GM23248 (cell line): ENCODE results near the gene WASF2. TPM values are rescaled to one million over a fixed set of nuclear protein-coding genes. Genes with fewer than 3 reads are reported as not detected.

ENCODE experiments used
- DNase-seq: peaks from one replicate; pipeline ENCODE4 v3.0.0-alpha.2; 2015
- H2AFZ ChIP-seq: fragments of 200-600 bp; sonication (generic); 2 replicates; pipeline ENCODE4 v1.6.1; 2016; ENCODE audit warnings: antibody characterized with exemption
- H3F3A ChIP-seq: fragments of 200-600 bp; sonication (generic); 2 replicates; pipeline ENCODE4 v1.6.1; 2016; ENCODE audit warnings: mild to moderate bottlenecking, antibody characterized with exemption, mixed run types; ENCODE audit not compliant: insufficient read depth
- H3K27ac ChIP-seq: fragments of 200-600 bp; sonication (generic); 2 replicates; pipeline ENCODE4 v1.5.1; 2016; ENCODE audit warnings: mild to moderate bottlenecking
- H3K27me3 ChIP-seq: fragments of 200-600 bp; sonication (generic); replicated peaks from 2 replicates; pipeline ENCODE4 v1.6.1; 2016; ENCODE audit warnings: mild to moderate bottlenecking; ENCODE audit not compliant: insufficient read depth
- H3K36me3 ChIP-seq: fragments of 200-600 bp; sonication (generic); 2 replicates; pipeline ENCODE4 v1.6.1; 2016; ENCODE audit warnings: low read depth, mild to moderate bottlenecking
- H3K4me1 ChIP-seq: fragments of 200-600 bp; sonication (generic); 2 replicates; pipeline ENCODE4 v1.6.1; 2016; ENCODE audit warnings: mild to moderate bottlenecking; ENCODE audit not compliant: insufficient read depth
- H3K4me2 ChIP-seq: fragments of 200-600 bp; sonication (generic); one replicate; pipeline ENCODE4 v1.6.1; 2016; ENCODE audit warnings: mild to moderate bottlenecking; ENCODE audit not compliant: unreplicated experiment
- H3K4me3 ChIP-seq: fragments of 200-600 bp; sonication (generic); 2 replicates; pipeline ENCODE4 v1.5.1; 2016; ENCODE audit warnings: mild to moderate bottlenecking
- H3K79me2 ChIP-seq: fragments of 200-600 bp; sonication (generic); 2 replicates; pipeline ENCODE4 v1.6.1; 2016; ENCODE audit warnings: mild to moderate bottlenecking; ENCODE audit not compliant: insufficient read depth
- H3K9ac ChIP-seq: fragments of 200-600 bp; sonication (generic); 2 replicates; pipeline ENCODE4 v1.6.1; 2016; ENCODE audit warnings: mild to moderate bottlenecking
- H3K9me2 ChIP-seq: fragments of 200-600 bp; sonication (generic); 2 replicates; pipeline ENCODE4 v1.6.1; 2016; ENCODE audit warnings: mixed run types, mild to moderate bottlenecking, moderate library complexity; ENCODE audit not compliant: insufficient read depth
- H3K9me3 ChIP-seq: fragments of 200-600 bp; sonication (generic); one replicate; pipeline ENCODE4 v1.6.1; 2017; ENCODE audit warnings: low read depth
- H4K20me1 ChIP-seq: fragments of 200-600 bp; sonication (generic); 2 replicates; pipeline ENCODE4 v1.6.0; 2016; ENCODE audit not compliant: insufficient read depth
- EZH2 ChIP-seq: fragments of 200-600 bp; sonication (generic); IDR thresholded peaks from 2 replicates; pipeline ENCODE4 v1.6.1; 2018; ENCODE audit warnings: antibody characterized with exemption, mild to moderate bottlenecking; ENCODE audit not compliant: insufficient read depth, poor library complexity, severe bottlenecking
- EZH2phosphoT487 ChIP-seq: fragments of 200-600 bp; sonication (generic); IDR thresholded peaks from 2 replicates; pipeline ENCODE4 v1.6.1; 2018; ENCODE audit warnings: antibody characterized with exemption, moderate library complexity, mild to moderate bottlenecking, low read depth; ENCODE audit not compliant: insufficient read depth
- WGBS, 2 experiments: methylation state at CpG; one replicate each; pipeline ENCODE4 v1.1.6; 2015 to 2017; ENCODE audit warnings: low lambda C conversion rate in 2 of 2, low coverage in 1 of 2; ENCODE audit errors: missing lambda C conversion rate in 2 of 2; 5-methylcytosine and 5-hydroxymethylcytosine counted together
- in situ Hi-C: fragments of 300-500 bp; cut with MboI; formaldehyde crosslinking; loops from 2 replicates; pipeline ENCODE4 v1.15.0; 2020
- polyA plus RNA-seq: library from polyadenylated mRNA; unstranded; fragments of >200 nt; fragmentation: Nextera tagmentation; extraction: Ambion mirVana; gene quantifications from 2 replicates; pipeline ENCODE4 v1.2.1, GENCODE V29; 2016
- total RNA-seq: library from RNA; depleted of rRNA; stranded (reverse); fragments of >200 nt; shearing (Covaris generic); gene quantifications from 2 replicates; pipeline ENCODE4 v1.2.3, GENCODE V29; 2014

WASF2 gene
- total and polyA plus RNA-seq, 2 experiments from 2014 or later = 19.3 to 118 TPM

DNA sequence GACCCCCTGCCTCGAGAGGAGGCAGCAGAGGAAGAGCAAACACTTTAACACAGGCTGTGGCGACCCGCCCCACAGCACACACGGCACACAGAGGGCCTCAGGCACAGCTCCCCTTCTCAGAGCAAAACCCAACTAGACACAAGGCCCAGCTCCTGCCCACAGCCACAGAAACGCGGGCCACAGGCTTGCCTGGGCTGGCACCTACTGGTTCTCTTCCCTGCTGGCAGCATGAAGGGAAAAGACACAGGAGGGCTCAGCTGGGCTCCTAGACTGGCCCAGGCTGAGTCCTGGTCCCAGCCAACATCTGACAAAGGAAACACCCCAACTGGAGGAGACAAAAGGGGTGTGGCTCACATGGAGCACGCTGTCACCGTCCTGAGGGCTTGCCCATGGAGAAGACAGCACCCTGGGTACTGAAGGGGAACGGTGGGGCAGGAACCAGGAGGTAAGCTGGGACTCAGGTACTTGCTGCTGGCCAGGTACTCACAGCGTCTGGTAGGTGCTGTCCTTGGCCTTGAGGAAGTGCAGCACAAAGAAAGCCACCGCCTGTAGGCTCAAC is 110.3 kb downstream of the WASF2 start:
- H3K4me1 ChIP-seq = no peaks in the 10 kb centered on the region
- in situ Hi-C loops = no loop called here

GRCh38 chr1:27377760-27378495 is 112.0 kb downstream of the WASF2 start:
- 81 to 82% methylated on average over 11 to 12 of the region's 12 CpGs for WGBS, 2 experiments
- H3K36me3 ChIP-seq = no peaks in the 10 kb centered on the region
- H3K9me2 ChIP-seq = no peaks in the 10 kb centered on the region
- no peaks in the 10 kb centered on the region for H3F3A ChIP-seq
- H3K9ac ChIP-seq = no peak overlapping the region
- H3K9me3 ChIP-seq = no peaks in the 10 kb centered on the region
- H4K20me1 ChIP-seq = no peaks in the 10 kb centered on the region
- TF ChIP-seq EZH2phosphoT487 (no peak), EZH2 (no peak)
- no peak overlapping the region for H3K4me2 ChIP-seq
- H3K4me1 ChIP-seq = no peaks in the 10 kb centered on the region
- in situ Hi-C loops = no loop called here
- H3K27ac ChIP-seq = no peak overlapping the region
- no peak overlapping the region for H3K4me3 ChIP-seq
- H3K27me3 ChIP-seq = no peaks in the 10 kb centered on the region
- no peak overlapping the region for H2AFZ ChIP-seq
- no peak for DNase-seq
- no peaks in the 10 kb centered on the region for H3K79me2 ChIP-seq

More for the DNA sequence above, 110.3 kb downstream of the WASF2 start:
- H3K4me2 ChIP-seq = no peak overlapping the region
- no peak overlapping the region for H3K4me3 ChIP-seq
- no peak for TF ChIP-seq EZH2phosphoT487
- TF ChIP-seq EZH2 = no peak
- H2AFZ ChIP-seq = no peak overlapping the region
- H3K9me2 ChIP-seq = no peaks in the 10 kb centered on the region
- H3K79me2 ChIP-seq = no peaks in the 10 kb centered on the region
- H3K27ac ChIP-seq = no peak overlapping the region
- no peaks in the 10 kb centered on the region for H3K9me3 ChIP-seq
- WGBS, 2 experiments = 50 to 56% methylated on average over 9 to 11 of the region's 11 CpGs
- H4K20me1 ChIP-seq = no peaks in the 10 kb centered on the region
- H3K27me3 ChIP-seq = no peaks in the 10 kb centered on the region
- no peak overlapping the region for H3K9ac ChIP-seq
- H3K36me3 ChIP-seq = no peaks in the 10 kb centered on the region
- no peaks in the 10 kb centered on the region for H3F3A ChIP-seq
- no peak for DNase-seq

- no peak within 1 kb of the TSS for H3K27ac ChIP-seq
- no peak for DNase-seq
- no peaks in the 10 kb centered on the region for H3K36me3 ChIP-seq
- H3K4me2 ChIP-seq = no peak within 1 kb of the TSS
- no peaks in the 10 kb centered on the region for H3F3A ChIP-seq
- in situ Hi-C loops = no loop called here
- no peaks in the 10 kb centered on the region for H3K9me3 ChIP-seq
- no peaks in the 10 kb centered on the region for H3K9me2 ChIP-seq
- H3K9ac ChIP-seq = no peak within 1 kb of the TSS
- WGBS, 2 experiments = 63 to 64% methylated on average over 4 of the region's 4 CpGs
- TF ChIP-seq EZH2phosphoT487 = no peak
- TF ChIP-seq EZH2 = no peak
- no peaks in the 10 kb centered on the region for H3K4me1 ChIP-seq
- no peak within 1 kb of the TSS for H3K4me3 ChIP-seq
- H2AFZ ChIP-seq = no peak within 1 kb of the TSS
- H3K27me3 ChIP-seq = no peaks in the 10 kb centered on the region
- no peaks in the 10 kb centered on the region for H4K20me1 ChIP-seq
- no peaks in the 10 kb centered on the region for H3K79me2 ChIP-seq
Observed at GRCh38 chr1:27374362-27375086, 115.4 kb downstream of the WASF2 start, which contains the start of gene FCN3. Gene FCN3, minus strand, starts transcription at chr1:27374824. Its CDS starts 6 bp downstream, at chr1:27374818.

GRCh38 chr1:27372808-27373690 is 116.9 kb downstream of the WASF2 start:
- no peaks in the 10 kb centered on the region for H3K27me3 ChIP-seq
- no peak overlapping the region for H2AFZ ChIP-seq
- no peaks in the 10 kb centered on the region for H3K79me2 ChIP-seq
- H3K9ac ChIP-seq = no peak overlapping the region
- H3K4me2 ChIP-seq = no peak overlapping the region
- no peaks in the 10 kb centered on the region for H3K36me3 ChIP-seq
- TF ChIP-seq EZH2 = no peak
- TF ChIP-seq EZH2phosphoT487 = no peak
- H3K4me3 ChIP-seq = no peak overlapping the region
- 90% methylated on average over 11 of the region's 11 CpGs for WGBS, 2 experiments
- H3F3A ChIP-seq = no peaks in the 10 kb centered on the region
- no peaks in the 10 kb centered on the region for H3K9me3 ChIP-seq
- peak; percentile 34 for DNase-seq
- no peaks in the 10 kb centered on the region for H4K20me1 ChIP-seq
- H3K27ac ChIP-seq = no peak overlapping the region
- in situ Hi-C loops = no loop called here
- H3K4me1 ChIP-seq = no peaks in the 10 kb centered on the region
- no peaks in the 10 kb centered on the region for H3K9me2 ChIP-seq
